Ishikawa (cell line): ENCODE measurements around the gene CCR4.

Experiments
- CEBPB ChIP-seq: IDR thresholded peaks from 2 replicates; pipeline ENCODE4 v1.6.1; 2012
- CREB1 ChIP-seq: IDR thresholded peaks from 2 replicates; pipeline ENCODE4 v1.6.1; 2012; ENCODE audit warnings: low read depth
- EGR1 ChIP-seq: IDR thresholded peaks from 2 replicates; pipeline ENCODE4 v1.6.1; 2012
- EP300 ChIP-seq: IDR thresholded peaks from 2 replicates; pipeline ENCODE4 v1.6.1; 2012; ENCODE audit warnings: borderline replicate concordance
- FOXM1 ChIP-seq: IDR thresholded peaks from 2 replicates; pipeline ENCODE4 v1.6.1; 2012; ENCODE audit warnings: low read depth, borderline replicate concordance
- RAD21 ChIP-seq: IDR thresholded peaks from 2 replicates; pipeline ENCODE4 v1.6.1; 2012; ENCODE audit warnings: low read depth
- TAF1 ChIP-seq: IDR thresholded peaks from 2 replicates; pipeline ENCODE4 v1.6.1; 2012; ENCODE audit warnings: low read depth, mild to moderate bottlenecking
- TCF12 ChIP-seq: IDR thresholded peaks from 2 replicates; pipeline ENCODE4 v1.6.1; 2012; ENCODE audit warnings: low read depth
- TEAD4 ChIP-seq: IDR thresholded peaks from 2 replicates; pipeline ENCODE4 v1.6.1; 2012
- YY1 ChIP-seq: IDR thresholded peaks from 2 replicates; pipeline ENCODE4 v1.6.1; 2012; ENCODE audit warnings: low read depth
- ZBTB7A ChIP-seq: IDR thresholded peaks from 2 replicates; pipeline ENCODE4 v1.6.1; 2012; ENCODE audit warnings: low read depth
- TF ChIP-seq, protein P1 (sequence below): IDR thresholded peaks from 2 replicates; pipeline ENCODE4 v1.6.1; 2012; ENCODE audit warnings: low read depth, mild to moderate bottlenecking
- TF ChIP-seq, protein P2 (sequence below): IDR thresholded peaks from 2 replicates; pipeline ENCODE4 v1.6.1; 2012
- TF ChIP-seq, protein P3 (sequence below): IDR thresholded peaks from 2 replicates; pipeline ENCODE4 v1.6.1; 2012

CCR4 gene

DNA sequence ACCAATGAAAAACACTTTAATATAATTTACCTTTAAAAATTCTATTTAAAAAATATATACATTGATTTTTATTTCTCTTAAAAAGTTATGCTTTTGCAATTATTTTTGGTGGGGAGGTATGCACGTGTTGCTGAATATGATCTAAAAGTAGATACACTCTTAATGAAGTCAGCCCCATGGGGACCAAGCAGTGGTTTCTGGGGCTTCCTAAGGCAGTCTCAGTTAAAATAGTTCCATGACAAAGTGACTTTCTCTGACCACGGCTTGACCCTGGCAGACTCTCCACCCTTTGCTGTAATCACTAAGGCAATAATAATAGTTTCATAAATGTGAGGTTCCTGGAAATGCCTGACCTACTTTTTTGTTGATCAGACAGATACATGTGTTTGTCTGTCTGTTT lies 50.4 kb downstream of the CCR4 start:
- TF ChIP-seq, protein P1, sequence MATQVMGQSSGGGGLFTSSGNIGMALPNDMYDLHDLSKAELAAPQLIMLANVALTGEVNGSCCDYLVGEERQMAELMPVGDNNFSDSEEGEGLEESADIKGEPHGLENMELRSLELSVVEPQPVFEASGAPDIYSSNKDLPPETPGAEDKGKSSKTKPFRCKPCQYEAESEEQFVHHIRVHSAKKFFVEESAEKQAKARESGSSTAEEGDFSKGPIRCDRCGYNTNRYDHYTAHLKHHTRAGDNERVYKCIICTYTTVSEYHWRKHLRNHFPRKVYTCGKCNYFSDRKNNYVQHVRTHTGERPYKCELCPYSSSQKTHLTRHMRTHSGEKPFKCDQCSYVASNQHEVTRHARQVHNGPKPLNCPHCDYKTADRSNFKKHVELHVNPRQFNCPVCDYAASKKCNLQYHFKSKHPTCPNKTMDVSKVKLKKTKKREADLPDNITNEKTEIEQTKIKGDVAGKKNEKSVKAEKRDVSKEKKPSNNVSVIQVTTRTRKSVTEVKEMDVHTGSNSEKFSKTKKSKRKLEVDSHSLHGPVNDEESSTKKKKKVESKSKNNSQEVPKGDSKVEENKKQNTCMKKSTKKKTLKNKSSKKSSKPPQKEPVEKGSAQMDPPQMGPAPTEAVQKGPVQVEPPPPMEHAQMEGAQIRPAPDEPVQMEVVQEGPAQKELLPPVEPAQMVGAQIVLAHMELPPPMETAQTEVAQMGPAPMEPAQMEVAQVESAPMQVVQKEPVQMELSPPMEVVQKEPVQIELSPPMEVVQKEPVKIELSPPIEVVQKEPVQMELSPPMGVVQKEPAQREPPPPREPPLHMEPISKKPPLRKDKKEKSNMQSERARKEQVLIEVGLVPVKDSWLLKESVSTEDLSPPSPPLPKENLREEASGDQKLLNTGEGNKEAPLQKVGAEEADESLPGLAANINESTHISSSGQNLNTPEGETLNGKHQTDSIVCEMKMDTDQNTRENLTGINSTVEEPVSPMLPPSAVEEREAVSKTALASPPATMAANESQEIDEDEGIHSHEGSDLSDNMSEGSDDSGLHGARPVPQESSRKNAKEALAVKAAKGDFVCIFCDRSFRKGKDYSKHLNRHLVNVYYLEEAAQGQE, result no peak
- TF ChIP-seq FOXM1, result no peak
- TF ChIP-seq ZBTB7A, result no peak
- no peak for TF ChIP-seq EGR1
- TF ChIP-seq CEBPB, result no peak
- no peak for TF ChIP-seq YY1
- TF ChIP-seq TEAD4, result no peak

DNA sequence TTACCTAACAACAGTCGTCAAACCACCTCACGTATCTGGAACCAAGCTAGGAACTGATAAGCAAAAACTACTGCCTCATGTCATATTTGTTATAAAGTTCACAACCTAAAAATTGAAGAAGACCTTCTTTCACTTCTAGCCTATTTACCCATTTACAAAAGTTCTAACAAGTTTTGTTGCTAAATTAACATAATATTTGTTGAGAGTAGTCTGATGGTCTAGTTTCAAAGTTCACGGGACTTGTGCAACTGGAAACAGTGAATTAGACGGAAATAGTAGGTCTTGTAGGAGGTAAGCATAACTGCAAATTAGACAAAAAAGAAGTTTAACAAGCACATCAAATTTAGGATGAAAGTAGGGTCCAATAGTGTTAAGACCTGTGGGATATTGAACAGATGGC lies 51.9 kb downstream of the CCR4 start:
- TF ChIP-seq EP300, result no peak

DNA sequence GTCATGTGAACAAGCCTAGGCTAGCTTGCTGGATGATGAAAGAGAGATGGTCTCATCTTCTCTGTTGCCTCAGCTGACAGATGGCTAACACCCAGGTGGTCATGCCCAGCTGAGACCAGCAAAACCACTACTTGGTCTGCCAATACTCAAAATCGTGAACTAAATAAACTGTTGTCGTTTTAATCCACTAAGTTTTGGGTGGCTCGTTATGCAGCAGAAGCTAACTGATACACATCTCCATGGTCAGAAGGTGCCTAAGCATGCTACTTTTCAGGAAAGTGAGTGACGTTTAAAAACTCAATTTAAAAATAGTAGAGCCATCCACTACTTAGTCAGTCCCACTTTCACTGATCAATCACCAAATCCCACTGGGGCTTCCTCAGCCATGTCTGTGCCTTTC lies 52.8 kb downstream of the CCR4 start:
- TF ChIP-seq YY1 (no peak), TEAD4 (no peak), RAD21 (no peak), CREB1 (no peak), EP300 (no peak), TAF1 (no peak), FOXM1 (no peak), ZBTB7A (no peak), TCF12 (no peak)

DNA sequence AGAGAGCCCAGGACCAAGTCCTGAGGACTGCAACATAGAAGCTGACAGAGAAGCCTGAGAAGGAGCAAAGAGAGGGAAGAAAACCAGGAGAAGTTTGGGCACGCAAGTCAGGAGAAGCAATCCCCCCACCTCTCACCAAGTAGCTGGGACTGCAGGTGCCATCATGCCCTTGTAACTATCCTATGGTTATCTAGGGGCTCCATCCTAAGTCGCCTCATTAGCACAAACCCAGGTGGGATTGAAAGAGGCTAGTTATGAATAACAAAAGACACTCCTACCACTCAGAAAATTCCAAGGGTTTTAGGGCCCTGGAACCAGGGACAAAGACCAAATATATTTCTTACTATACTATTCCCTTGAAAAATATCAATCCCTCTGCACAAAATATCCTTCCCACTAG lies 53.5 kb downstream of the CCR4 start:
- TF ChIP-seq, protein P2, sequence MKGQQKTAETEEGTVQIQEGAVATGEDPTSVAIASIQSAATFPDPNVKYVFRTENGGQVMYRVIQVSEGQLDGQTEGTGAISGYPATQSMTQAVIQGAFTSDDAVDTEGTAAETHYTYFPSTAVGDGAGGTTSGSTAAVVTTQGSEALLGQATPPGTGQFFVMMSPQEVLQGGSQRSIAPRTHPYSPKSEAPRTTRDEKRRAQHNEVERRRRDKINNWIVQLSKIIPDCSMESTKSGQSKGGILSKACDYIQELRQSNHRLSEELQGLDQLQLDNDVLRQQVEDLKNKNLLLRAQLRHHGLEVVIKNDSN, result no peak
- TF ChIP-seq, protein P1, result no peak
- TF ChIP-seq TEAD4 (no peak), CEBPB (no peak), EP300 (no peak), YY1 (no peak), RAD21 (no peak), TAF1 (no peak)
- TF ChIP-seq, protein P3, sequence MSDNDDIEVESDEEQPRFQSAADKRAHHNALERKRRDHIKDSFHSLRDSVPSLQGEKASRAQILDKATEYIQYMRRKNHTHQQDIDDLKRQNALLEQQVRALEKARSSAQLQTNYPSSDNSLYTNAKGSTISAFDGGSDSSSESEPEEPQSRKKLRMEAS, result no peak
